CD8-positive, alpha-beta memory T cell (primary cell): ENCODE data around the gene DSP. TPM values are rescaled to one million over a fixed set of nuclear protein-coding genes. Genes with fewer than 3 reads are reported as not detected.
A peak's percentile ranks its signal among the peaks of the same experiment; 100 is the strongest.

Experiments used
- CTCF ChIA-PET: fragments of 350-600 bp; sonication (Branson Sonifier 250); formaldehyde crosslinking; loops from one replicate; lab custom pipeline; 2021; ENCODE audit warnings: antibody characterized with exemption; lab: Charles Lee
- POLR2A ChIA-PET: fragments of 350-600 bp; sonication (Branson Sonifier 250); formaldehyde crosslinking; loops from one replicate; lab custom pipeline; 2021; ENCODE audit warnings: antibody characterized with exemption; lab: Charles Lee
- DNase-seq, 5 donors: peaks; one replicate each; pipeline versions ENCODE4 v3.0.0 to v3.0.0-alpha.2; 2020 to 2022; ENCODE audit warnings: mixed read lengths in 1 of 5
- H3K27ac ChIP-seq: one replicate; pipeline ENCODE4 v1.7.0; 2013; ENCODE audit warnings: low read depth, mild to moderate bottlenecking, low read length, moderate library complexity
- H3K27me3 ChIP-seq: 2 replicates; pipeline ENCODE4 v1.7.0; 2013; ENCODE audit warnings: low read length, mild to moderate bottlenecking; ENCODE audit not compliant: insufficient read depth, poor library complexity, severe bottlenecking
- H3K36me3 ChIP-seq: 2 replicates; pipeline ENCODE4 v1.7.0; 2013; ENCODE audit warnings: mild to moderate bottlenecking, low read length, moderate library complexity; ENCODE audit not compliant: insufficient read depth
- H3K4me1 ChIP-seq: 2 replicates; pipeline ENCODE4 v1.7.0; 2013; ENCODE audit warnings: mild to moderate bottlenecking, low read length, moderate library complexity; ENCODE audit not compliant: insufficient read depth
- H3K4me3 ChIP-seq: 2 replicates; pipeline ENCODE4 v1.7.0; 2013; ENCODE audit warnings: mild to moderate bottlenecking, low read length
- H3K9me3 ChIP-seq: 2 replicates; pipeline ENCODE4 v1.7.0; 2013; ENCODE audit warnings: mild to moderate bottlenecking, low read length
- H3K27ac Mint-ChIP-seq, 8 donors: one replicate each; pipeline ENCODE4 v1.8.0; 2020 to 2021; ENCODE audit warnings: mixed read lengths in 8 of 8, mild to moderate bottlenecking in 6 of 8, inconsistent platforms in 3 of 8, moderate library complexity in 3 of 8
- H3K27me3 Mint-ChIP-seq, 2 donors: one replicate each; pipeline ENCODE4 v1.8.0; 2020 to 2021; ENCODE audit warnings: mixed read lengths in 2 of 2, mild to moderate bottlenecking in 1 of 2, moderate library complexity in 1 of 2
- H3K36me3 Mint-ChIP-seq, 3 donors: one replicate each; pipeline ENCODE4 v1.8.0; 2020 to 2021; ENCODE audit warnings: mixed read lengths in 3 of 3, inconsistent platforms in 1 of 3, mild to moderate bottlenecking in 1 of 3
- H3K4me1 Mint-ChIP-seq, 3 donors: one replicate each; pipeline ENCODE4 v1.8.0; 2020 to 2021; ENCODE audit warnings: mixed read lengths in 3 of 3, inconsistent platforms in 1 of 3, mild to moderate bottlenecking in 1 of 3
- H3K4me3 Mint-ChIP-seq, 7 donors: one replicate each; pipeline ENCODE4 v1.8.0; 2020 to 2021; ENCODE audit warnings: mixed read lengths in 7 of 7, mild to moderate bottlenecking in 6 of 7, moderate library complexity in 4 of 7, inconsistent platforms in 2 of 7
- H3K9me3 Mint-ChIP-seq, 5 donors: one replicate each; pipeline ENCODE4 v1.8.0; 2020 to 2022; ENCODE audit warnings: mixed read lengths in 5 of 5, mild to moderate bottlenecking in 3 of 5, moderate library complexity in 2 of 5, inconsistent platforms in 1 of 5
- polyA plus RNA-seq: library from polyadenylated mRNA; unstranded; fragments of 300-500 nt; fragmentation: Illumina TruSeq; gene quantifications from one replicate; pipeline ENCODE4 v1.2.3, GENCODE V29; 2021
- total RNA-seq, 2 experiments: library from RNA; stranded (reverse); gene quantifications; one replicate each; pipeline ENCODE4 v1.2.3, GENCODE V29; 2021

Gene DSP
- total and polyA plus RNA-seq, 3 experiments from 2014 or later = 0.04 to 0.08 TPM; not detected in 1

- H3K9me3 Mint-ChIP-seq = no peaks in the 10 kb centered on the region
- POLR2A ChIA-PET = no interaction called here
- H3K27me3 ChIP-seq = peaks cover 17% of the 10 kb centered on the region
- H3K27ac Mint-ChIP-seq = no peak overlapping the region
- H3K9me3 ChIP-seq = no peaks in the 10 kb centered on the region
- H3K27ac ChIP-seq = no peak overlapping the region
- H3K4me1 Mint-ChIP-seq = peaks cover 3 to 16% (median 7%) of the 10 kb centered on the region in 3 donors
- no peak overlapping the region for H3K4me3 ChIP-seq
- H3K4me1 ChIP-seq = no peaks in the 10 kb centered on the region
- H3K36me3 Mint-ChIP-seq = no peaks in the 10 kb centered on the region
- DNase-seq = no peak
- CTCF ChIA-PET = no interaction called here
- no peaks in the 10 kb centered on the region for H3K36me3 ChIP-seq
- no peak overlapping the region for H3K4me3 Mint-ChIP-seq
- peaks cover 42 to 68% of the 10 kb centered on the region in 2 donors for H3K27me3 Mint-ChIP-seq
Observed at GRCh38 chr6:7546020-7546369, 4.5 kb downstream of the DSP start.

DNA sequence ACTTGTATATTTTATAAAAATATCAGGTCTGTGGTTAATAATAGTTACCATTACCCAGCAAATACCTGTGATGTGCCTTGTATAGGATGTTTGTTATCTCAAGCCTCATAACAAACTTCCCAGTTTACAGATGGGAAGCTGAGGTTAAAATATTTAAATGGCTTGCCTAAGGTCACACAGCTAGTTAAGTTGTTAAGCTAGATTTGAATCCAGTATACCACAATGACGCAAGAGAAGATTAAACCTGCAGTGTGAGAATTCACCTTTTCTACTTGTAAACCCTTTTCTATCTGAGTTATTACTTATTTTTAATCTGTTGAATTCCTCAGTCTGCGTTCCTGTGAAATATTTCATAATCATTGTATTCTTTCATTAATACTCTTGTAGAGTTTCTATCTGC lies 4.9 kb downstream of the DSP start:
- CTCF ChIA-PET = no interaction called here
- H3K36me3 Mint-ChIP-seq = no peaks in the 10 kb centered on the region
- H3K27ac ChIP-seq = no peak overlapping the region
- H3K27me3 Mint-ChIP-seq = peaks cover 42 to 70% of the 10 kb centered on the region in 2 donors
- POLR2A ChIA-PET = no interaction called here
- no peaks in the 10 kb centered on the region for H3K4me1 ChIP-seq
- H3K36me3 ChIP-seq = no peaks in the 10 kb centered on the region
- H3K27ac Mint-ChIP-seq = no peak overlapping the region
- H3K4me1 Mint-ChIP-seq = peaks cover 2 to 14% (median 5%) of the 10 kb centered on the region in 3 donors
- H3K4me3 ChIP-seq = no peak overlapping the region
- no peaks in the 10 kb centered on the region for H3K9me3 ChIP-seq
- DNase-seq = no peak
- no peak overlapping the region for H3K4me3 Mint-ChIP-seq
- no peaks in the 10 kb centered on the region for H3K9me3 Mint-ChIP-seq
- peaks cover 16% of the 10 kb centered on the region for H3K27me3 ChIP-seq

DNA sequence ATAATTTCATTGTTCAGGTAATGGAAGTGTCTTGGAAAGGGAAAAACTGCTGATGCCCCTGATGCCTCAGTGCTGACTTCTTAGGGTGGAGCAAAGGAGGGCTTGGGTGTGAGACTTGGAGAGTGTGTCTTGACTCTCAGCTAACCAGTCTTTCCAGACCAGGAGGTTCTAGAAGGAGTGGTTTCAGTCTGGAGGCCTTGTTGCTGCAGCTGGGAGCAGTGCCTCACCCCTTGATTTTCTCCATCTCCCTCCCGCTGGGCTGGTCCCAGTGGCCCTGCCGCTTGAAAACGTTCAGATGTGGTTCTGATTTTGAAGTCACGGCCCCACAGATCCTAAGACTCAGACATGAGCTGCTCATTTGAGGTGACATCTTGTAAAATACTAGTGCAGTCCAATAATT lies 5.4 kb downstream of the DSP start:
- H3K27me3 ChIP-seq = peaks cover 20% of the 10 kb centered on the region
- DNase-seq = no peak
- H3K9me3 ChIP-seq = no peaks in the 10 kb centered on the region
- no peak overlapping the region for H3K27ac Mint-ChIP-seq
- no peaks in the 10 kb centered on the region for H3K36me3 ChIP-seq
- H3K4me3 Mint-ChIP-seq = no peak overlapping the region
- peaks cover 45 to 73% of the 10 kb centered on the region in 2 donors for H3K27me3 Mint-ChIP-seq
- no peaks in the 10 kb centered on the region for H3K36me3 Mint-ChIP-seq
- no peak overlapping the region for H3K4me3 ChIP-seq
- H3K4me1 Mint-ChIP-seq = peaks cover 2 to 10% (median 5%) of the 10 kb centered on the region in 3 donors
- no peak overlapping the region for H3K27ac ChIP-seq
- H3K4me1 ChIP-seq = no peaks in the 10 kb centered on the region
- ChIA-PET POLR2A (no interaction called here), CTCF (no interaction called here)
- no peaks in the 10 kb centered on the region for H3K9me3 Mint-ChIP-seq

DNA sequence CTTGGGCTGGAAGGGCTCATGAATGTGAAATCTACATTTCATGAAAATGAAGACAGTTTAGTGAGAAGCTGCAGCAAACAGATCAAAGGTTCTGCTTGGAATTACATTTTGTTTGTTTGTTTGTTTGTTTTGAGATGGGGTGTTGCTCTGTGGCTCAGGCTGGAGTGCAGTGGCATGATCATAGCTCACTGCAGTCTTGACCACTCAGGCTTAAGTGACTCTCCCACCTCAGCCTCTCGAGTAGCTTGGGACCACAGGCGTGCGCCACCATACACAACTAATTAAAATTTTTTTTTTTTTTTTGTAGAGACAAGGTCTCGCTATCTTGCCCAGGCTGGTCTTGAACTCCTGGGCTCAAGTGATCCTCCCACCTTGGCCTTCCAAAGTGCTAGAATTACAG lies 5.8 kb downstream of the DSP start:
- no peak overlapping the region for H3K4me3 Mint-ChIP-seq
- Histone ChIP-seq H3K27me3 (peaks cover 20% of the 10 kb centered on the region), H3K4me1 (no peaks in the 10 kb centered on the region), H3K4me3 (no peak overlapping the region), H3K9me3 (no peaks in the 10 kb centered on the region), H3K36me3 (no peaks in the 10 kb centered on the region), H3K27ac (no peak overlapping the region)
- no peak for DNase-seq
- no peak overlapping the region for H3K27ac Mint-ChIP-seq
- no peaks in the 10 kb centered on the region for H3K9me3 Mint-ChIP-seq
- peaks cover 2 to 6% (median 5%) of the 10 kb centered on the region in 3 donors for H3K4me1 Mint-ChIP-seq
- ChIA-PET POLR2A (no interaction called here), CTCF (no interaction called here)
- no peaks in the 10 kb centered on the region for H3K36me3 Mint-ChIP-seq
- H3K27me3 Mint-ChIP-seq = peaks cover 45 to 74% of the 10 kb centered on the region in 2 donors

DNA sequence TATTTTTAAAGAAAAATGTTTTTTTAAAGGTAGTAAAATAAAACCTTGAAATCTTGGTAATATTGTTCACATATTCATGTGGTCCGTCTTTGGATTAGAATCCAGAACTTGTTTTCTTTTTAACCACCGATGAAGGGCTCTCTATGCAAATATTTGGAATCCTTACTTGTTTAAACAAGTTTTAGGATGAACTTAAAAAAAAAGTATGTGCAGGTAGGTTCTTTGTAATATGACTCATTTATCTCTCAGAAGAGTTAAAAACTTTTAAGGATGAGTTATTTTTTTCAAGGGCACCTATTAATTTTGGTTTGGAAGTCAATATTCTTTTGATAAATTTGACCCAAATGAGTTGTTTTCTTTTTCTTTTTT lies 8.9 kb downstream of the DSP start:
- Mint-ChIP-seq H3K4me3 (no peak overlapping the region), H3K36me3 (no peaks in the 10 kb centered on the region), H3K27ac (no peak overlapping the region), H3K4me1 (no peaks in the 10 kb centered on the region), H3K9me3 (no peaks in the 10 kb centered on the region), H3K27me3 (peaks cover 33 to 61% of the 10 kb centered on the region in 2 donors)
- DNase-seq = no peak
- Histone ChIP-seq H3K27ac (no peak overlapping the region), H3K36me3 (no peaks in the 10 kb centered on the region), H3K4me1 (no peaks in the 10 kb centered on the region), H3K9me3 (no peaks in the 10 kb centered on the region), H3K4me3 (no peak overlapping the region), H3K27me3 (peaks cover 11% of the 10 kb centered on the region)
- POLR2A ChIA-PET = no interaction called here
- CTCF ChIA-PET = no interaction called here

DNA sequence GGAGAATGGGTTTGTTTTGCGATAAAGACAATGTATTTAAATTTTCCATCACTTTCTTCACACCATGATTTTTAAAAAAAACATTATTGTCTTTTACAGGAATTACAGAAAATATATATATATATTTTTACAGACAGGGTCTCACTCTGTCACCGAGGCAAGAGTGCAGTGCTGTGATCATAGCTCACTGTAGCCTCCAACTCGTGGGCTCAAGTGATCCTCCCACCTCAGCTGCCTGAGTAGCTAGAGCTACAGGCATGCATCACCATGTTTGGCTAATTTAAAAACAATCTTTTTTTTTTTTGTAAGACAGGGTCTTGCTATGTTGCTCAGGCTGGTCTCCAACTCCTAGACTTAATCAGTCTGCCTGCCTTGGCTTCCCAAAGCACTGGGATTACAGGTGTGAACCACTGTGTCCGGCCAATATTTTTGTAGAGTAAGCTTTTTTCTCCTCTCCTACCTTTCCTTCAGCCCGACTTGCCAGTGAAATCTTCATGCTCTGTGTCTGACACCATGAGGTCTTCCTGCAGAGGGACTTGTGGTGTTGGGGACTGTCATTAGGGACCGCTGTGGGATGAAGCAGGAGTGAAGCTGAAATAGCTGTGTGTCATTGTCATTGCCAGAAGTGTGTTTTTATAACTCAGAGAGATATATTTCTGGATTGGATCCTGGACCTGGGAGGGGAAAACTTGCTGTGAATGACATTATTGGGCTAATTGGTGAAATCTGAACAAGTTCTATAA lies 13.2 kb downstream of the DSP start:
- ChIA-PET CTCF (no interaction called here), POLR2A (no interaction called here)
- no peaks in the 10 kb centered on the region for H3K9me3 ChIP-seq
- no peak for DNase-seq
- peaks cover 7% of the 10 kb centered on the region for H3K27me3 ChIP-seq
- Mint-ChIP-seq H3K4me3 (no peak overlapping the region), H3K4me1 (no peaks in the 10 kb centered on the region), H3K9me3 (no peaks in the 10 kb centered on the region), H3K36me3 (no peaks in the 10 kb centered on the region), H3K27me3 (peaks cover 23 to 54% of the 10 kb centered on the region in 2 donors), H3K27ac (no peak overlapping the region)
- no peaks in the 10 kb centered on the region for H3K4me1 ChIP-seq
- no peaks in the 10 kb centered on the region for H3K36me3 ChIP-seq
- no peak overlapping the region for H3K4me3 ChIP-seq
- no peak overlapping the region for H3K27ac ChIP-seq

DNA sequence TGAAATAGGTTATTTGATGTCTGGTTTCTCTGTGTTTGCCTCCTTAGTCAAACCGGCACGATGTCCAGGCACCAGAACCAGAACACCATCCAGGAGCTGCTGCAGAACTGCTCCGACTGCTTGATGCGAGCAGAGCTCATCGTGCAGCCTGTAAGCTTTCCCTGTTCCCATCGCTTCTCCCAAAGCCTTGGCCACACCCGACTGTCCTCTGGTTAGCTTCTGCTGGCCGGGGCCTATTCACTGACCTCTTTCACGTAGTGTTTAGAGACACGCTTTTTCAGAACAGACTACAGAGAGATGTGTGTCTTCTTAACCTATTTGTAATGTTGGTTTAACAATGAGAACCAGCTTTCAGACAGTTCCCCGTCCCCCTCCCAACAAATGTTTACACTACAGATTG lies 14.2 kb downstream of the DSP start:
- POLR2A ChIA-PET = no interaction called here
- no peaks in the 10 kb centered on the region for H3K36me3 Mint-ChIP-seq
- no peaks in the 10 kb centered on the region for H3K9me3 Mint-ChIP-seq
- peaks cover 25 to 61% of the 10 kb centered on the region in 2 donors for H3K27me3 Mint-ChIP-seq
- peak overlapping the region in 1 of 8 donors; percentile 80 for H3K27ac Mint-ChIP-seq
- H3K4me1 Mint-ChIP-seq = no peaks in the 10 kb centered on the region
- H3K4me3 Mint-ChIP-seq = no peak overlapping the region
- H3K4me1 ChIP-seq = no peaks in the 10 kb centered on the region
- no peak overlapping the region for H3K4me3 ChIP-seq
- no peak overlapping the region for H3K27ac ChIP-seq
- H3K9me3 ChIP-seq = no peaks in the 10 kb centered on the region
- CTCF ChIA-PET = no interaction called here
- DNase-seq = no peak
- H3K36me3 ChIP-seq = no peaks in the 10 kb centered on the region
- H3K27me3 ChIP-seq = peaks cover 7% of the 10 kb centered on the region

DNA sequence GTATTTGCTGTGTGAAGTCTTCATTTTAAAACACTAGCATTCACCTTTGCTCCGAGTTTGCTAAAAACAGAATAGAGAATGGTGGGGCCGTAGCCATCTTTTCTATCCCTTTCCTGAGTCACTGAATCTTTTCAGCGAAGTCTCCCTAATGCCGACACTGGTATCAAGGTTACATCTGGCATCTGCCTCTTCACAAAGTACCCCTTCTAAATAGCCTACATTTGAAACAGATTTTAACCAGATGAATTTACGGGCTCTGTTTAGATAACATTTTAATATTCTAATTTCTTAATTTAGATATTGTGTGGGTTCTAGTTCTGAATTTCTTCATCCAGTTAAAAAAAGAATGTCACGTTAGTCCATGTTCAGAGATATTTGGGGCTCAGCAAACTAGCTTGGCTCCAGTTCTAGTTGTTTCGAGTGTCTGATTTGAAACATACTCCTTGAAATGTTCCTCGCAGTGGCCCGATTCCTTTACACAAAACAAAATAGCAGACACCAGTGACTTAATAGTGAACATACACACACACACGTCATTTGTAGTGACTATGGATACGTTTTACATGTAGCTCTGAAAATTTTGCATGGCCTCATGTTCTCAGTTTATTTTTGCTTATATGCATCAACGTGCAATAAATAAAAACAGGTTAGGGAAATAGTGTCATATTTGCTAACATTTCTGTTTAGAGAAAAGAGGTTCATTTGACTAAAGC lies 15.1 kb downstream of the DSP start:
- H3K4me3 ChIP-seq = no peak overlapping the region
- DNase-seq = no peak
- H3K36me3 ChIP-seq = no peaks in the 10 kb centered on the region
- H3K4me1 ChIP-seq = no peaks in the 10 kb centered on the region
- H3K27me3 ChIP-seq = peaks cover 6% of the 10 kb centered on the region
- H3K27me3 Mint-ChIP-seq = peaks cover 21 to 58% of the 10 kb centered on the region in 2 donors
- H3K9me3 Mint-ChIP-seq = no peaks in the 10 kb centered on the region
- H3K4me3 Mint-ChIP-seq = no peak overlapping the region
- ChIA-PET CTCF (interaction anchor here (1.6 kb wide), 1 partner anchor 12 kb away, joined by 4 read pairs; no protein-coding TSS in a partner anchor), POLR2A (no interaction called here)
- no peaks in the 10 kb centered on the region for H3K4me1 Mint-ChIP-seq
- H3K27ac Mint-ChIP-seq = no peak overlapping the region
- no peaks in the 10 kb centered on the region for H3K36me3 Mint-ChIP-seq
- H3K27ac ChIP-seq = no peak overlapping the region
- H3K9me3 ChIP-seq = no peaks in the 10 kb centered on the region
